ENCODE measurements around the gene ZCWPW1.

GRCh38 chr7:100449190-100449795 is 20.8 kb upstream of the ZCWPW1 start:
- TF ChIP-seq CTCF (conservative IDR thresholded peaks at IDR 0.05; ENCODE audit: low read length), result no peak
- TF ChIP-seq EZH2phosphoT487 (IDR thresholded peaks at IDR 0.05; ENCODE audit: borderline replicate concordance, low read depth, low read length), result no peak
